K562 (cell line): ENCODE results near the gene DNAH17.

Source experiments
- CBX8 ChIP-seq: fragments of 200-600 bp; sonication (generic); IDR thresholded peaks from 2 replicates; pipeline ENCODE4 v1.6.1; 2012; ENCODE audit warnings: borderline replicate concordance, mixed run types, low read depth, mild to moderate bottlenecking, moderate library complexity, mixed read lengths, low read length, control low read depth, inconsistent platforms; ENCODE audit not compliant: poor library complexity, severe bottlenecking; ENCODE audit errors: extremely low read depth
- MECOM ChIP-seq: fragments of 250-450 bp; sonication (Bioruptor Pico); IDR thresholded peaks from 2 replicates; pipeline ENCODE4 v1.8.0; 2022; ENCODE audit warnings: inconsistent platforms
- NONO ChIP-seq, 2 experiments: fragments of 200-400 bp in 1 of 2; fragments of 450-650 bp in 1 of 2; formaldehyde crosslinking in 1 of 2; IDR thresholded peaks; 2 replicates each; pipeline ENCODE4 v1.6.1; 2017; ENCODE audit warnings: low read depth in 2 of 2, mild to moderate bottlenecking in 2 of 2, moderate library complexity in 2 of 2, low read length in 1 of 2
- ZNF707 ChIP-seq: fragments of 250-450 bp; sonication (Bioruptor Pico); conservative IDR thresholded peaks from 2 replicates; pipeline ENCODE4 v1.8.0; 2022; ENCODE audit warnings: inconsistent platforms, mild to moderate bottlenecking, moderate library complexity
- TF ChIP-seq, protein P1 (sequence below), 3 experiments: IDR thresholded peaks in 2 of 3; conservative IDR thresholded peaks in 1 of 3; 2 replicates each; pipeline ENCODE4 v1.5.1; 2011 to 2012; ENCODE audit warnings: low read length in 3 of 3, mild to moderate bottlenecking in 3 of 3, control low read depth in 2 of 3, improper control_type of control experiment in 1 of 3, inconsistent platforms in 1 of 3, low read depth in 1 of 3, mixed read lengths in 1 of 3, moderate library complexity in 1 of 3; ENCODE audit not compliant: insufficient read depth in 2 of 3

DNA sequence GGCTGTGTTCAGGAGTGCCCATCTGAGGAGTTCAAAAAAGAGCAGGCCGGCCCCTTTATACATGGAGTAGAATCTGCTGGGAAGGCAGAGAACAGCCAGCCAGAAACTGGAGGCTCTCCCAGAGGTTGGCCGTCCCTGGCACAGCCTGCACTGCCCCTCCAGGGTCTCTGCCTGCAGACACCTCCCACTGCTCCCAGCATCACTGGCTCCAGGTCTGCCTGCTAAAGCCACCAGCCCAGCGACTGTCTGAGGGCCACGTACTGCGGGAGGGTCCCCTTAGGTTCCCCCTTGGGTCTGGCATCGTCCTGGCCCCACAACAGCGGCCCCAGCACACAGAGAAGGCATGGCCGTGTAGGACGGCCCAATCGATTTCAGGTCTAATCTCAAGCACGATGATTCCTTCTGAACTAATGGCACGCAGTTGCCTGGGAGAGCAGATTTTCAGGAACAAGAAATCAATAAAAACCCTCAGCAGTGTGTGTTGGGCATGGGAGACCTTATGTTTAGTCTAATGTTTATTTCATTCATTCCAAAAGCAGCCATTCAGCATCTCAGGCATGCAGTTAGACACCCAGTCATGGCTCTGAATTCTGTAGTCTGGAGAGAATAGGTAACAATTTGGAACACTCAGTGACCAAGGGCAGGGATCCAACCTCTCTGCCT is 103.1 kb downstream of the DNAH17 start:
- TF ChIP-seq CBX8 (no peak), NONO (IDR thresholded peaks at IDR 0.05; ENCODE audit: low read depth in 2 of 2, low read length in 1 of 2) (no peak), ZNF707 (CRISPR knock-in tag) (no peak), MECOM (CRISPR knock-in tag) (no peak)
- TF ChIP-seq, protein P1, sequence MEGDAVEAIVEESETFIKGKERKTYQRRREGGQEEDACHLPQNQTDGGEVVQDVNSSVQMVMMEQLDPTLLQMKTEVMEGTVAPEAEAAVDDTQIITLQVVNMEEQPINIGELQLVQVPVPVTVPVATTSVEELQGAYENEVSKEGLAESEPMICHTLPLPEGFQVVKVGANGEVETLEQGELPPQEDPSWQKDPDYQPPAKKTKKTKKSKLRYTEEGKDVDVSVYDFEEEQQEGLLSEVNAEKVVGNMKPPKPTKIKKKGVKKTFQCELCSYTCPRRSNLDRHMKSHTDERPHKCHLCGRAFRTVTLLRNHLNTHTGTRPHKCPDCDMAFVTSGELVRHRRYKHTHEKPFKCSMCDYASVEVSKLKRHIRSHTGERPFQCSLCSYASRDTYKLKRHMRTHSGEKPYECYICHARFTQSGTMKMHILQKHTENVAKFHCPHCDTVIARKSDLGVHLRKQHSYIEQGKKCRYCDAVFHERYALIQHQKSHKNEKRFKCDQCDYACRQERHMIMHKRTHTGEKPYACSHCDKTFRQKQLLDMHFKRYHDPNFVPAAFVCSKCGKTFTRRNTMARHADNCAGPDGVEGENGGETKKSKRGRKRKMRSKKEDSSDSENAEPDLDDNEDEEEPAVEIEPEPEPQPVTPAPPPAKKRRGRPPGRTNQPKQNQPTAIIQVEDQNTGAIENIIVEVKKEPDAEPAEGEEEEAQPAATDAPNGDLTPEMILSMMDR (IDR thresholded peaks at IDR 0.05 in 2 of 3, conservative IDR thresholded peaks at IDR 0.05 in 1 of 3; ENCODE audit: insufficient read depth in 2 of 3, low read depth in 1 of 3, low read length in 3 of 3), result no peak
